B cell (primary cell): ENCODE data around the gene PRLH. TPM values are rescaled to one million over a fixed set of nuclear protein-coding genes. Genes with fewer than 3 reads are reported as not detected.

ENCODE experiments used
- ATAC-seq: fragments of 200-7000 bp; cut with Tn5 transposase; one replicate; pipeline ENCODE4 v1.10.0; 2021; ENCODE audit warnings: low read depth, mild to moderate bottlenecking, moderate number of reproducible peaks, moderate library complexity
- CTCF ChIA-PET: fragments of 350-600 bp; sonication (Branson Sonifier 250); formaldehyde crosslinking; loops from one replicate; lab custom pipeline; 2021; ENCODE audit warnings: antibody characterized with exemption, inconsistent platforms; lab: Charles Lee
- POLR2A ChIA-PET: fragments of 350-600 bp; sonication (Branson Sonifier 250); formaldehyde crosslinking; loops from one replicate; lab custom pipeline; 2021; ENCODE audit warnings: antibody characterized with exemption; lab: Charles Lee
- DNase-seq: peaks from one replicate; pipeline ENCODE4 v3.0.0; 2013
- H2AFZ ChIP-seq: 2 replicates; pipeline ENCODE4 v1.6.1; 2012; ENCODE audit warnings: mild to moderate bottlenecking, low read depth, low read length; ENCODE audit not compliant: insufficient read depth, poor library complexity, severe bottlenecking
- H3K27ac ChIP-seq, 2 donors: 1 replicate in 1 of 2; 2 replicates in 1 of 2; pipeline ENCODE4 v1.5.1; 2012 to 2013; ENCODE audit warnings: low read length in 2 of 2, mild to moderate bottlenecking in 2 of 2, moderate library complexity in 1 of 2
- H3K27me3 ChIP-seq, 4 experiments: fragments of 200-600 bp in 1 of 4; sonication (generic) in 1 of 4; replicated peaks in 1 of 4; 1 replicate in 2 of 4; 2 replicates in 2 of 4; pipeline versions ENCODE4 v1.6.1 to v1.7.0; 2013 to 2016; ENCODE audit warnings: low read length in 3 of 4, mild to moderate bottlenecking in 2 of 4, mixed read lengths in 1 of 4, moderate library complexity in 1 of 4; ENCODE audit not compliant: insufficient read depth in 4 of 4, control insufficient read depth in 3 of 4; ENCODE audit errors: control extremely low read depth in 1 of 4
- H3K36me3 ChIP-seq, 2 experiments: replicated peaks in 1 of 2; 1 replicate in 1 of 2; 2 replicates in 1 of 2; pipeline versions ENCODE4 v1.6.1 to v1.7.1; 2013; ENCODE audit warnings: low read length in 1 of 2; ENCODE audit not compliant: insufficient read depth in 2 of 2, control insufficient read depth in 1 of 2; ENCODE audit errors: control extremely low read depth in 1 of 2, extremely low read depth in 1 of 2
- H3K4me1 ChIP-seq, 2 donors: fragments of 200-600 bp in 1 of 2; sonication (generic) in 1 of 2; 1 replicate in 1 of 2; 2 replicates in 1 of 2; pipeline versions ENCODE4 v1.5.1 to v1.6.1; 2013 to 2017; ENCODE audit warnings: low read length in 2 of 2; ENCODE audit not compliant: control insufficient read depth in 2 of 2, insufficient read depth in 2 of 2
- H3K4me2 ChIP-seq: replicated peaks from 2 replicates; pipeline ENCODE3; 2012; ENCODE audit warnings: mild to moderate bottlenecking, low read depth, low read length; ENCODE audit not compliant: poor library complexity, severe bottlenecking
- H3K4me3 ChIP-seq, 5 experiments: fragments of 200-600 bp in 1 of 5; sonication (generic) in 1 of 5; 1 replicate in 3 of 5; 2 replicates in 2 of 5; pipeline versions ENCODE4 v1.5.1 to v1.7.0; 2011 to 2016; ENCODE audit warnings: low read length in 4 of 5, mild to moderate bottlenecking in 4 of 5, low read depth in 2 of 5, control low read depth in 1 of 5, moderate library complexity in 1 of 5; ENCODE audit not compliant: insufficient read depth in 1 of 5; ENCODE audit errors: control extremely low read depth in 1 of 5, extremely low read depth in 1 of 5
- H3K79me2 ChIP-seq: fragments of 200-600 bp; sonication (generic); one replicate; pipeline ENCODE4 v1.6.0; 2016; ENCODE audit warnings: low read length; ENCODE audit not compliant: control insufficient read depth, insufficient read depth
- H3K9ac ChIP-seq: fragments of 200-600 bp; sonication (generic); 2 replicates; pipeline ENCODE4 v1.6.1; 2017; ENCODE audit warnings: mild to moderate bottlenecking, low read length, moderate library complexity
- H3K9me3 ChIP-seq, 3 donors: one replicate each; pipeline versions ENCODE4 v1.6.1 to v1.7.1; 2013; ENCODE audit warnings: low read length in 2 of 3; ENCODE audit not compliant: control insufficient read depth in 2 of 3, insufficient read depth in 1 of 3; ENCODE audit errors: control extremely low read depth in 1 of 3
- H4K20me1 ChIP-seq: 2 replicates; pipeline ENCODE4 v1.6.0; 2012; ENCODE audit warnings: mild to moderate bottlenecking, low read length; ENCODE audit not compliant: insufficient read depth, control insufficient read depth, poor library complexity, severe bottlenecking
- H3K27ac Mint-ChIP-seq: one replicate; pipeline ENCODE4 v1.8.0; 2021; ENCODE audit warnings: mixed read lengths
- H3K27me3 Mint-ChIP-seq: one replicate; pipeline ENCODE4 v1.8.0; 2021; ENCODE audit warnings: mixed read lengths
- H3K4me1 Mint-ChIP-seq: one replicate; pipeline ENCODE4 v1.8.0; 2021; ENCODE audit warnings: mixed read lengths
- H3K4me3 Mint-ChIP-seq: one replicate; pipeline ENCODE4 v1.8.0; 2021; ENCODE audit warnings: mixed read lengths
- H3K9me3 Mint-ChIP-seq: one replicate; pipeline ENCODE4 v1.8.0; 2022; ENCODE audit warnings: mixed read lengths; ENCODE audit not compliant: insufficient read depth
- EZH2 ChIP-seq: IDR thresholded peaks from 2 replicates; pipeline ENCODE4 v1.6.1; 2012; ENCODE audit warnings: borderline replicate concordance, low read depth, mild to moderate bottlenecking, moderate library complexity, low read length; ENCODE audit not compliant: insufficient read depth, poor library complexity, severe bottlenecking
- whole genome bisulfite sequencing: methylation state at CpG from one replicate; pipeline ENCODE4 v1.1.5; 2013; ENCODE audit warnings: missing lambda C conversion rate; ENCODE audit not compliant: insufficient coverage; 5-methylcytosine and 5-hydroxymethylcytosine counted together
- intact Hi-C: fragments of 100-400 bp; cut with micrococcal nuclease; formaldehyde crosslinking; loops from one replicate; pipeline ENCODE4 v1.10.0; 2022
- polyA plus RNA-seq: library from polyadenylated mRNA; depleted of rRNA; stranded (reverse); fragments of >200 nt; gene quantifications from 2 replicates; pipeline ENCODE4 v1.2.3, GENCODE V29; 2012
- total RNA-seq, 2 donors: library from RNA; stranded (reverse); fragments of 120-200 nt in 1 of 2; gene quantifications; 1 replicate in 1 of 2; 2 replicates in 1 of 2; pipeline versions ENCODE4 v1.2.3 to v1.2.4, GENCODE V29; 2013 to 2022
- TF ChIP-seq, protein P1 (sequence below): fragments of 200-600 bp; IDR thresholded peaks from one replicate; pipeline ENCODE4 v1.8.0; 2022; ENCODE audit warnings: antibody characterized with exemption, mild to moderate bottlenecking

The PRLH gene
- total and polyA plus RNA-seq, 2 donors (not counting 1 experiment from before 2014, with no cell fraction given), result not detected

DNA sequence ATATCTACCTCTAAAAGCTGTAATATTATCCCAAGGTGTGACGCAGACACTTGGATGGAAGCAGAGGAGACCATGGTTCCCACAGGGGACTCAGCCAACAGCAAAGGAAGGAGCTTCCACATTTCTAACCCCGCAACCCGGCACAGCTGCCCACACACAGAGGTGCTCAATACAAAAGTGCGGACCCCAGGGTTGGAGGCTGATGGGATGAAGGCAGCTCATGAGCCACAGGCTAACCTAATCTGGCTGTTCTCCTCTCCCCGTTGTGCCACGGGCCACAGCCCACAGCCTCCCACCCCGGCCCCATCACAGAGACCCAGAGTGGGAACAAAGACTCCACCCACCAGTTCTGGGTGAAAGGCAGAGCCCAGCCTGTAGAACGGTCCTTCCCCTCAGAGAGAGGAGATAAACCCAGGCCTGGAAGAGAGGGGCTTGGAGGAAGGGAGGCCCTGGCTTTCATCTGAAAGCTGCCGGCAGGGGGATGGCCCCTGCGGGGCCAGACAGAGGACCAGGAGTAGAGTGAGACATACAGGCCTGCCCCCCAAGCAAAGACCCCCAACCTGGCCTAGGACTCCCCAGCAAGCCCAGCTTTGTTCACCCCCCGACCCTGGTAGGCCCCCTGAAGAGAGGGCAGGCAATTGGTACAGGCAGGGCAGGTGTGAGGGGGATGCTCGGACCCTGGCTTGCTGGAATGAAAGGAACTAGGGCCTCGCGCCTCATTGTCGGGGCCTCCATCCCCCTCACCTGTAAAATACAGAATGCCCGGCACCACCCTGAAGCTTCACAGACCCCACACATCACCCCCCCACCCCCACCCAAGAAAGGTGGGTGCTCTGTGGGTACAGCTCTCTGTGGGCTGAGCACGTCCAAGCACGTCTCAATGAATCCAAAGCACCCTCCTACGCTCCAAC is 17.3 kb downstream of the PRLH start:
- ChIA-PET CTCF (interaction anchor here (0.6 to 5.7 kb wide), 6 partner anchors 10 to 1253 kb away, joined by 3 to 88 read pairs (median 6); no protein-coding TSS in a partner anchor), POLR2A (no interaction called here)
- Mint-ChIP-seq H3K9me3 (no peaks in the 10 kb centered on the region), H3K4me1 (peaks cover 2% of the 10 kb centered on the region), H3K27me3 (peaks cover 6% of the 10 kb centered on the region), H3K4me3 (no peak overlapping the region), H3K27ac (no peak overlapping the region)
- no peak for ATAC-seq
- no peak overlapping the region for H3K27ac ChIP-seq
- peaks cover 0 to 4% of the 10 kb centered on the region in 2 donors for H3K4me1 ChIP-seq
- no peak overlapping the region for H3K4me3 ChIP-seq
- no peak overlapping the region for H3K4me2 ChIP-seq
- TF ChIP-seq, protein P1, sequence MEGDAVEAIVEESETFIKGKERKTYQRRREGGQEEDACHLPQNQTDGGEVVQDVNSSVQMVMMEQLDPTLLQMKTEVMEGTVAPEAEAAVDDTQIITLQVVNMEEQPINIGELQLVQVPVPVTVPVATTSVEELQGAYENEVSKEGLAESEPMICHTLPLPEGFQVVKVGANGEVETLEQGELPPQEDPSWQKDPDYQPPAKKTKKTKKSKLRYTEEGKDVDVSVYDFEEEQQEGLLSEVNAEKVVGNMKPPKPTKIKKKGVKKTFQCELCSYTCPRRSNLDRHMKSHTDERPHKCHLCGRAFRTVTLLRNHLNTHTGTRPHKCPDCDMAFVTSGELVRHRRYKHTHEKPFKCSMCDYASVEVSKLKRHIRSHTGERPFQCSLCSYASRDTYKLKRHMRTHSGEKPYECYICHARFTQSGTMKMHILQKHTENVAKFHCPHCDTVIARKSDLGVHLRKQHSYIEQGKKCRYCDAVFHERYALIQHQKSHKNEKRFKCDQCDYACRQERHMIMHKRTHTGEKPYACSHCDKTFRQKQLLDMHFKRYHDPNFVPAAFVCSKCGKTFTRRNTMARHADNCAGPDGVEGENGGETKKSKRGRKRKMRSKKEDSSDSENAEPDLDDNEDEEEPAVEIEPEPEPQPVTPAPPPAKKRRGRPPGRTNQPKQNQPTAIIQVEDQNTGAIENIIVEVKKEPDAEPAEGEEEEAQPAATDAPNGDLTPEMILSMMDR, result no peak
- TF ChIP-seq EZH2, result no peak
- H2AFZ ChIP-seq, result no peak overlapping the region
- H3K27me3 ChIP-seq, result peaks cover 0 to 7% (median 0%) of the 10 kb centered on the region in 4 experiments
- intact Hi-C loops, result loop anchor here (5.0 kb wide), 1 partner anchor 89 kb away; no protein-coding TSS in a partner anchor
- DNase-seq, result no peak
- peaks cover 0 to 4% (median 0%) of the 10 kb centered on the region in 3 donors for H3K9me3 ChIP-seq
- H3K36me3 ChIP-seq, result no peaks in the 10 kb centered on the region
- H3K79me2 ChIP-seq, result no peaks in the 10 kb centered on the region
- no peak overlapping the region for H3K9ac ChIP-seq
- no peaks in the 10 kb centered on the region for H4K20me1 ChIP-seq
- 90% methylated on average over 10 of the region's 19 CpGs for WGBS
